Mesendoderm (in vitro differentiated cells): ENCODE data around the gene ZSCAN10.

Experiments used
- DNase-seq: peaks from one replicate; pipeline ENCODE4 v3.0.0; 2013
- H2AK5ac ChIP-seq: 2 replicates; pipeline ENCODE4 v1.6.1; 2013; ENCODE audit warnings: low read length, inconsistent platforms
- H2BK120ac ChIP-seq: 2 replicates; pipeline ENCODE4 v1.6.1; 2013; ENCODE audit warnings: low read depth, mild to moderate bottlenecking, low read length, moderate library complexity, mixed read lengths
- H2BK15ac ChIP-seq: replicated peaks from 2 replicates; pipeline ENCODE4 v1.6.1; 2013; ENCODE audit warnings: low read depth, mild to moderate bottlenecking, moderate library complexity
- H2BK5ac ChIP-seq: 2 replicates; pipeline ENCODE4 v1.6.1; 2013; ENCODE audit warnings: low read length, inconsistent platforms
- H3K18ac ChIP-seq: 2 replicates; pipeline ENCODE4 v1.6.1; 2013; ENCODE audit warnings: mild to moderate bottlenecking, low read length, mixed read lengths
- H3K23ac ChIP-seq: one replicate; pipeline ENCODE4 v1.6.1; 2013; ENCODE audit warnings: low read length
- H3K27ac ChIP-seq: 2 replicates; pipeline ENCODE4 v1.5.1; 2013; ENCODE audit warnings: low read depth, mild to moderate bottlenecking, inconsistent platforms, low read length, moderate library complexity
- H3K27me3 ChIP-seq: 2 replicates; pipeline ENCODE4 v1.6.1; 2013; ENCODE audit warnings: low read length, control low read depth, mild to moderate bottlenecking, inconsistent platforms; ENCODE audit not compliant: insufficient read depth, poor library complexity
- H3K36me3 ChIP-seq: 2 replicates; pipeline ENCODE4 v1.6.1; 2013; ENCODE audit warnings: low read length, inconsistent platforms; ENCODE audit not compliant: control insufficient read depth, insufficient read depth
- H3K4ac ChIP-seq: one replicate; pipeline ENCODE4 v1.6.1; 2013; ENCODE audit warnings: low read depth, mild to moderate bottlenecking, low read length, moderate library complexity
- H3K4me1 ChIP-seq: 2 replicates; pipeline ENCODE4 v1.6.1; 2013; ENCODE audit warnings: low read depth, low read length, inconsistent platforms; ENCODE audit not compliant: control insufficient read depth
- H3K4me2 ChIP-seq: 2 replicates; pipeline ENCODE4 v1.6.1; 2013; ENCODE audit warnings: low read length
- H3K4me3 ChIP-seq: 2 replicates; pipeline ENCODE4 v1.5.1; 2013; ENCODE audit warnings: mild to moderate bottlenecking, low read length
- H3K56ac ChIP-seq: one replicate; pipeline ENCODE4 v1.6.1; 2013; ENCODE audit warnings: low read length
- H3K79me1 ChIP-seq: 2 replicates; pipeline ENCODE4 v1.6.1; 2013; ENCODE audit warnings: low read length, inconsistent platforms
- H3K79me2 ChIP-seq: 2 replicates; pipeline ENCODE4 v1.6.1; 2013; ENCODE audit warnings: mild to moderate bottlenecking, low read length; ENCODE audit not compliant: control insufficient read depth, insufficient read depth
- H3K9ac ChIP-seq: 2 replicates; pipeline ENCODE4 v1.6.1; 2013; ENCODE audit warnings: low read length, inconsistent platforms
- H4K5ac ChIP-seq: one replicate; pipeline ENCODE4 v1.6.1; 2013; ENCODE audit warnings: low read length
- H4K8ac ChIP-seq: one replicate; pipeline ENCODE4 v1.6.1; 2013; ENCODE audit warnings: low read depth, mild to moderate bottlenecking, control low read depth, low read length, moderate library complexity
- WGBS: extraction: QIAGEN DNeasy Blood & Tissue Kit; methylation state at CpG from one replicate; pipeline ENCODE4 v1.1.7; 2013; ENCODE audit warnings: low lambda C conversion rate, missing lambda C conversion rate; ENCODE audit not compliant: insufficient coverage; ENCODE audit errors: extremely low coverage; 5-methylcytosine and 5-hydroxymethylcytosine counted together

ZSCAN10 gene

GRCh38 chr16:3121851-3122467, 22.9 kb upstream of the ZSCAN10 start:
- no CpG with 5 or more reads among the region's 7 CpGs for WGBS
- Histone ChIP-seq H3K9ac (no peak overlapping the region), H3K4me1 (no peaks in the 10 kb centered on the region), H3K23ac (no peak overlapping the region), H3K18ac (no peak overlapping the region), H4K5ac (no peak overlapping the region), H2AK5ac (no peak overlapping the region), H3K56ac (no peak overlapping the region), H3K4me3 (no peak overlapping the region), H2BK5ac (no peak overlapping the region), H3K79me2 (no peaks in the 10 kb centered on the region), H3K79me1 (no peaks in the 10 kb centered on the region), H4K8ac (no peak overlapping the region), H2BK15ac (no peak overlapping the region), H3K27me3 (no peaks in the 10 kb centered on the region), H3K27ac (no peak overlapping the region), H3K4me2 (no peak overlapping the region), H3K4ac (no peak overlapping the region), H3K36me3 (peaks cover 3% of the 10 kb centered on the region), H2BK120ac (no peak overlapping the region)
- no peak for DNase-seq

GRCh38 chr16:3120435-3120834, 21.3 kb upstream of the ZSCAN10 start:
- Histone ChIP-seq H3K23ac (no peak overlapping the region), H3K4me3 (no peak overlapping the region), H3K36me3 (peaks cover 3% of the 10 kb centered on the region), H3K56ac (no peak overlapping the region), H3K9ac (no peak overlapping the region), H3K27ac (no peak overlapping the region), H2AK5ac (no peak overlapping the region), H3K79me2 (no peaks in the 10 kb centered on the region), H3K18ac (no peak overlapping the region), H4K5ac (no peak overlapping the region), H2BK5ac (no peak overlapping the region), H3K4ac (no peak overlapping the region), H2BK15ac (no peak overlapping the region), H3K4me1 (no peaks in the 10 kb centered on the region), H4K8ac (no peak overlapping the region), H3K4me2 (no peak overlapping the region), H2BK120ac (no peak overlapping the region), H3K27me3 (no peaks in the 10 kb centered on the region), H3K79me1 (no peaks in the 10 kb centered on the region)
- WGBS = no CpG with 5 or more reads among the region's 16 CpGs
- DNase-seq = no peak

GRCh38 chr16:3119701-3120408, 20.8 kb upstream of the ZSCAN10 start:
- Histone ChIP-seq H3K4me3 (no peak overlapping the region), H3K56ac (no peak overlapping the region), H3K36me3 (peaks cover 3% of the 10 kb centered on the region), H3K27ac (no peak overlapping the region), H3K23ac (no peak overlapping the region), H4K5ac (no peak overlapping the region), H3K4me2 (no peak overlapping the region), H2BK5ac (no peak overlapping the region), H3K79me2 (no peaks in the 10 kb centered on the region), H3K4ac (no peak overlapping the region), H2AK5ac (no peak overlapping the region), H3K9ac (no peak overlapping the region), H3K79me1 (no peaks in the 10 kb centered on the region), H2BK15ac (no peak overlapping the region), H3K4me1 (no peaks in the 10 kb centered on the region), H3K27me3 (no peaks in the 10 kb centered on the region), H2BK120ac (no peak overlapping the region), H4K8ac (no peak overlapping the region), H3K18ac (no peak overlapping the region)
- DNase-seq = no peak
- no CpG with 5 or more reads among the region's 57 CpGs for WGBS

DNA sequence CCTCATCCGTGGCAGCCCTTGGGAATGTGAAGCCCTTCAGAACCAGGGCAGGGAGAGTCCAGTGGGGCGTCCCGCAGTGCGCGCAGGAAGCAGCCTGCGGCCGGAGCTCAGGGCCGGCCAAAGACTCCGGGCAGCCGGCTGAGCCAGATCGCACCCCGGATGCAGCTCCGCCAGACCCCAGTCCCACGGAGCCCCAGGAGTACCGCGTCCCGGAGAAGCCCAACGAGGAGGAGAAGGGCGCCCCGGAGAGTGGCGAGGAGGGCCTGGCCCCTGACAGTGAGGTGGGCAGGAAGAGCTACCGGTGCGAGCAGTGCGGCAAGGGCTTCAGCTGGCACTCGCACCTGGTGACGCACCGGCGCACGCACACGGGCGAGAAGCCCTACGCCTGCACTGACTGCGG, 20.2 kb upstream of the ZSCAN10 start:
- H3K79me2 ChIP-seq = no peaks in the 10 kb centered on the region
- H2BK15ac ChIP-seq = no peak overlapping the region
- H3K9ac ChIP-seq = no peak overlapping the region
- H3K4me2 ChIP-seq = no peak overlapping the region
- H3K79me1 ChIP-seq = no peaks in the 10 kb centered on the region
- H4K5ac ChIP-seq = no peak overlapping the region
- H3K4me1 ChIP-seq = no peaks in the 10 kb centered on the region
- no peak overlapping the region for H3K56ac ChIP-seq
- H3K27ac ChIP-seq = no peak overlapping the region
- no peak overlapping the region for H3K23ac ChIP-seq
- H2BK5ac ChIP-seq = no peak overlapping the region
- DNase-seq = no peak
- no peaks in the 10 kb centered on the region for H3K27me3 ChIP-seq
- no CpG with 5 or more reads among the region's 33 CpGs for WGBS
- no peak overlapping the region for H3K4me3 ChIP-seq
- H2AK5ac ChIP-seq = no peak overlapping the region
- no peak overlapping the region for H4K8ac ChIP-seq
- no peak overlapping the region for H3K18ac ChIP-seq
- H3K36me3 ChIP-seq = peaks cover 3% of the 10 kb centered on the region
- H2BK120ac ChIP-seq = no peak overlapping the region
- H3K4ac ChIP-seq = no peak overlapping the region

GRCh38 chr16:3118846-3119245, 19.8 kb upstream of the ZSCAN10 start:
- no peak overlapping the region for H2BK5ac ChIP-seq
- no peak overlapping the region for H3K56ac ChIP-seq
- H4K8ac ChIP-seq = no peak overlapping the region
- H3K9ac ChIP-seq = no peak overlapping the region
- no peak overlapping the region for H3K4me3 ChIP-seq
- no peak for DNase-seq
- no peak overlapping the region for H3K23ac ChIP-seq
- H2AK5ac ChIP-seq = no peak overlapping the region
- H3K4me1 ChIP-seq = no peaks in the 10 kb centered on the region
- H3K79me1 ChIP-seq = no peaks in the 10 kb centered on the region
- no CpG with 5 or more reads among the region's 20 CpGs for WGBS
- no peak overlapping the region for H4K5ac ChIP-seq
- H3K18ac ChIP-seq = no peak overlapping the region
- no peak overlapping the region for H2BK120ac ChIP-seq
- no peak overlapping the region for H2BK15ac ChIP-seq
- H3K79me2 ChIP-seq = no peaks in the 10 kb centered on the region
- no peak overlapping the region for H3K4me2 ChIP-seq
- H3K27me3 ChIP-seq = no peaks in the 10 kb centered on the region
- peaks cover 3% of the 10 kb centered on the region for H3K36me3 ChIP-seq
- no peak overlapping the region for H3K27ac ChIP-seq
- no peak overlapping the region for H3K4ac ChIP-seq
